Upper lobe of right lung (tissue), 1 donor: ENCODE results near the gene PIGR. TPM values are rescaled to one million over a fixed set of nuclear protein-coding genes. Genes with fewer than 3 reads are reported as not detected.
A peak's percentile ranks its signal among the peaks of the same experiment; 100 is the strongest.
"Not testable (repeated sequence)": the region's sequence is repeated elsewhere in the genome, so short reads cannot be mapped to it uniquely, and the experiment has no call there.

ENCODE experiments used
- ATAC-seq: fragments of 200-7000 bp; cut with Tn5 transposase; one replicate; pipeline ENCODE4 v1.9.1; 2020; ENCODE audit warnings: mild to moderate bottlenecking, moderate library complexity
- DNase-seq: peaks from one replicate; pipeline ENCODE4 v3.0.0-alpha.2; 2020
- H3K27ac ChIP-seq: fragments of 200-600 bp; one replicate; pipeline ENCODE4 v1.8.0; 2022
- H3K27me3 ChIP-seq: fragments of 200-600 bp; one replicate; pipeline ENCODE4 v1.8.0; 2022; ENCODE audit warnings: mild to moderate bottlenecking
- H3K36me3 ChIP-seq: fragments of 200-600 bp; one replicate; pipeline ENCODE4 v1.8.0; 2022
- H3K4me1 ChIP-seq: fragments of 200-600 bp; one replicate; pipeline ENCODE4 v1.8.0; 2022
- H3K4me3 ChIP-seq: fragments of 200-600 bp; one replicate; pipeline ENCODE4 v1.8.0; 2022; ENCODE audit warnings: mild to moderate bottlenecking
- H3K9me3 ChIP-seq: fragments of 200-600 bp; one replicate; pipeline ENCODE4 v1.8.0; 2022
- CTCF ChIP-seq: fragments of 200-600 bp; IDR thresholded peaks from one replicate; pipeline ENCODE4 v1.8.0; 2022; ENCODE audit warnings: antibody characterized with exemption
- intact Hi-C: fragments of 100-400 bp; cut with DNase I; formaldehyde crosslinking; loops from one replicate; pipeline ENCODE4 v1.11.0; 2022
- total RNA-seq: library from RNA; stranded (reverse); fragmentation: NEBNext Ultra II Directional; extraction: Animal tissue kit (Norgen Biotek cat#: 25700); gene quantifications from one replicate; pipeline ENCODE4 v1.2.1, GENCODE V29; 2021
- donor health status: DM: no; HTN: yes; CAD: no; lungs with severe emphysema.

Gene PIGR
- total RNA-seq, 1 donor from 2014 or later = 700 TPM

DNA sequence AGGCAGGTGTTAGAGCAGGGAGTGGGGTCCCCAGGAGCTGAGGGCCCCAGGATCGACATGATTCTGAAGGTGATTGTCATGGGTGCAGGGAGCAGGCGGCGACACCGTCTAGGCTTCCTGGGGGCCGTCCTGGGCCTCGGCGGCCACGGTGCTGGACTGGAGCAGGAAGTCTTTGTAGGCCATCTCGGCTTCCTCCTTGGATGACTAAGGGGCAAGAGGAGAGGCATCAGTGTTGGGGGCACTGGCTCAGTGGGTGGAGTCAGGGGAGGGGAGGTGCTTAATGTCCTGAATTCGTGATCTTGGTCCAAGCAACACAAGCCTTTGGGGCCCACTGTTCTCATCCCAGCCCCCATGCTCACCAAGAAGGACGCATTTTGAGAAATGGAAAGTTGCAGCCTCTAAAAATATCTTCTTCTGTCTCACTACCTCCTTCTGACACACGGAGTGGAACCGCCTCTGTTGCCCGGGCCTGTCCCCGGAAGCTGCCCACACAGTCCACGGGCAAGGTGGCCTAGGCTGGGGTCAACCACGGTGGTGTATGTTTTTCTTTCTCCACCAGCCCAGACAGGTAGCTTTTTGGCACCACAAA lies 16.0 kb downstream of the PIGR start:
- no peak for TF ChIP-seq CTCF
- Histone ChIP-seq H3K36me3 (no peaks in the 10 kb centered on the region), H3K4me1 (no peaks in the 10 kb centered on the region), H3K4me3 (no peak overlapping the region), H3K9me3 (no peaks in the 10 kb centered on the region), H3K27me3 (no peaks in the 10 kb centered on the region), H3K27ac (no peak overlapping the region)
- ATAC-seq = peak; percentile 42
- no peak for DNase-seq
- intact Hi-C loops = no loop called here

DNA sequence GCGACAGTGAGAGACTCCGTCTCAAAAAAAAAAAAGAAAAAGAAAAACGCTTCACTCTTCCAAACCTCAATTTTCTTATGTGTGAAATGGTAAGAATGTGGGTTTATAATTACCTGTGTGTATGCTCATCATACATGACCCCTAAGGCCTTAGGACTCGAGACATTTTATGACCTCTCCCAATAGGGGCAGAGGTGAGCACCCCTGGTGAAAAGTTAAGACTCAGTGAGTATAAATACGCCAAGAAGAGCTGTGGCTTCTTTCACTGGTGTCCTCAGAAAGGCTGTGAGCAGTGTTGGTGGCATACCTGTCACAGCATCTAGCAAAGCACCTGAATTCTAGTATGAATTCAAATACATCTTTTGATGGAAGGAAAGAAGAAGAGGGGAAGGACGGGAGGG lies 16.7 kb downstream of the PIGR start:
- intact Hi-C loops = no loop called here
- DNase-seq (no peak), ATAC-seq (no peak)
- peaks cover 6% of the 10 kb centered on the region for H3K4me1 ChIP-seq
- no peaks in the 10 kb centered on the region for H3K27me3 ChIP-seq
- no peaks in the 10 kb centered on the region for H3K36me3 ChIP-seq
- no peak overlapping the region for H3K27ac ChIP-seq
- TF ChIP-seq CTCF = no peak
- H3K4me3 ChIP-seq = no peak overlapping the region
- H3K9me3 ChIP-seq = no peaks in the 10 kb centered on the region

DNA sequence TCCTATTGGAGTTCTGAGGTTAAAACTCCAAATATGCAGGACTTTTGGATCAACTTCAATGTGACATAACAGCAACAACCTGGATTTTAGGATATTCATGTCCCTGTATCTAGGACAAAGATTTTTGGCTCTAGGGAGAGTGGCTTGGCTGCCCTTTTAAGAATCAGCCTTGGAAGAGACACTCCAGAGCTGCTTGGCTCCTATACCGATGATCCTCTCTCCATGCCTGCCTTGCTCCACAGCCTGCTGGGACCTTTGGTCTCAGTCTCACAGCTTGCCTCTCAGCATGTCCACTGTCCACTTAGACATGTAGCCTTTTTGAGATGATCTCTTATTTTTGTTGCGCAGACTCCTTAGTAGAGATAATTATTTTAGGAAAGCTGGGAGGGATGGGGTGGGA lies 20.0 kb downstream of the PIGR start:
- Histone ChIP-seq H3K27me3 (no peaks in the 10 kb centered on the region), H3K9me3 (no peaks in the 10 kb centered on the region), H3K27ac (no peak overlapping the region), H3K4me1 (peaks cover 21% of the 10 kb centered on the region), H3K4me3 (no peak overlapping the region), H3K36me3 (no peaks in the 10 kb centered on the region)
- intact Hi-C loops = no loop called here
- DNase-seq = no peak
- ATAC-seq = no peak
- TF ChIP-seq CTCF = no peak

DNA sequence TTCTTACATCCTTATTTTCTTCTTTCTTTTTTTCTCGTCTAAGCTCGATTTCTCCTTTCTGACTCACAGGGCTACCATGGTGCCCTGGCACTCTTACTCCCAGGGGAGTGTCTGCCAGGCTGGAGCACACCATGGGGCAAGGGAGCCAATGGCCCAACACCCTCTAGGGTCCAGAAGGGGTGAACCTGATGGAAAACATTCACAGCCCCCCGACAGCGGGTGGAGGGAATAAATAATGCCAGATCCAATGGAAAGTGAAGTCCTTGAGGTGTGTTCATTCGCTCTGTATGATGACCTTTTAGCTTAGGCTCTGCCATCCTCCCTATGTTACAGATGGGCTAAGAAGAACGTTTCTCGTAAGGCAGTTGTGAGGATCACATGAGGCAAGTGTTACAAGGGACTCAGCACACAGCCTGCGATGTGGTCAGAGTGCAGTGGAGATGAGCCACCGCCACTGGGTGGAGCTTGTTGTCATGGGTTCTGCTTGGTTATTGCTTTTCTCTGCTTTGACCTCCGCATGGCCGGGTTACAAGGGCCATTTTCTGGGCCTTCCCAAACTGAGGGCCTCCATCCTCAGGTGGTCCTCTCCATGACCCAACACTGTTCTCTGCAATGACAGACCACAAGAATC lies 21.0 kb downstream of the PIGR start:
- intact Hi-C loops = no loop called here
- ATAC-seq (peak; percentile 74), DNase-seq (peak; percentile 82)
- Histone ChIP-seq H3K27ac (peak overlapping the region; percentile 55), H3K9me3 (no peaks in the 10 kb centered on the region), H3K4me1 (peaks cover 21% of the 10 kb centered on the region), H3K36me3 (no peaks in the 10 kb centered on the region), H3K27me3 (no peaks in the 10 kb centered on the region), H3K4me3 (no peak overlapping the region)
- no peak for TF ChIP-seq CTCF

- no peaks in the 10 kb centered on the region for H3K36me3 ChIP-seq
- intact Hi-C loops = no loop called here
- H3K27me3 ChIP-seq = no peaks in the 10 kb centered on the region
- peak overlapping the region; percentile 55 for H3K27ac ChIP-seq
- H3K9me3 ChIP-seq = no peaks in the 10 kb centered on the region
- peaks cover 21% of the 10 kb centered on the region for H3K4me1 ChIP-seq
- TF ChIP-seq CTCF = no peak
- peak; percentile 1 for ATAC-seq
- no peak overlapping the region for H3K4me3 ChIP-seq
- no peak for DNase-seq
Measured at GRCh38 chr1:206924592-206925105, 21.6 kb downstream of the PIGR start.

- H3K27ac ChIP-seq, intact Hi-C loops, H3K27me3 ChIP-seq, H3K4me3 ChIP-seq, H3K9me3 ChIP-seq, DNase-seq, H3K36me3 ChIP-seq: not testable (repeated sequence)
- ATAC-seq = peak; percentile 7
- H3K4me1 ChIP-seq = peaks cover 21% of the 10 kb centered on the region
Measured at GRCh38 chr1:206923961-206924557, 22.2 kb downstream of the PIGR start.
